ENCODE results near the gene SH3PXD2B.

- no peak for TF ChIP-seq CTCF (IDR thresholded peaks at IDR 0.05)
- no peak for TF ChIP-seq ZFX (IDR thresholded peaks at IDR 0.05; ENCODE audit: borderline replicate concordance)
These were observed 38.7 kb downstream of the SH3PXD2B start for GRCh38 chr5:172415362-172416275.

Data from 22Rv1 (cell line).